COR-L47 (cell line): Measurements from ENCODE around the gene GPR17.

Experiments
- DNase-seq: peaks from one replicate; lab custom pipeline; 2025; lab: John Stamatoyannopoulos, UW

Gene GPR17

GRCh38 chr2:127654838-127655175 is 8.9 kb downstream of the GPR17 start:
- DNase-seq, result no peak

- no peak for DNase-seq
These were observed 9.5 kb downstream of the GPR17 start for GRCh38 chr2:127655209-127656073.

- no peak for DNase-seq
These were observed 10.7 kb downstream of the GPR17 start for GRCh38 chr2:127656569-127657231.

- DNase-seq, result no peak
These were observed 11.3 kb downstream of the GPR17 start for GRCh38 chr2:127657232-127657595.

DNA sequence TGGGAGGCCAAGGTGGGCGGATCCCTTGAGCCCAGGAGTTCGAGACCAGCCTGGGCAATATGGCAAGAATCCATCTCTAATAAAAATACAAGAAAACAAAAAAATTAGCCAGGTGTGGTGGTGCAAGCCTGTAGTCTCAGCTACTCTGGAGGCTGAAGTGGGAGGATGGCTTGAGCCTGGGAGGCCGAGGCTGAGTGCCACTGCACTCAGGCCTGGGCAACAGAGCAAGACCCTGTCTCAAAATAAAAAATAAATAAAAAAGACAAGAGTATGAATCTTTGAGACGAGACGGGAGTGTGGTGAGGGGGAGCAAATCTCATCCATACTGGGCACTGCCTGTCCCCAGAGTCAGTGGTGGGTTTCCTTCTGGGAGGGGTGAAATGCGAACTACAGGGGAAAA is 12.2 kb downstream of the GPR17 start:
- DNase-seq, result no peak

DNA sequence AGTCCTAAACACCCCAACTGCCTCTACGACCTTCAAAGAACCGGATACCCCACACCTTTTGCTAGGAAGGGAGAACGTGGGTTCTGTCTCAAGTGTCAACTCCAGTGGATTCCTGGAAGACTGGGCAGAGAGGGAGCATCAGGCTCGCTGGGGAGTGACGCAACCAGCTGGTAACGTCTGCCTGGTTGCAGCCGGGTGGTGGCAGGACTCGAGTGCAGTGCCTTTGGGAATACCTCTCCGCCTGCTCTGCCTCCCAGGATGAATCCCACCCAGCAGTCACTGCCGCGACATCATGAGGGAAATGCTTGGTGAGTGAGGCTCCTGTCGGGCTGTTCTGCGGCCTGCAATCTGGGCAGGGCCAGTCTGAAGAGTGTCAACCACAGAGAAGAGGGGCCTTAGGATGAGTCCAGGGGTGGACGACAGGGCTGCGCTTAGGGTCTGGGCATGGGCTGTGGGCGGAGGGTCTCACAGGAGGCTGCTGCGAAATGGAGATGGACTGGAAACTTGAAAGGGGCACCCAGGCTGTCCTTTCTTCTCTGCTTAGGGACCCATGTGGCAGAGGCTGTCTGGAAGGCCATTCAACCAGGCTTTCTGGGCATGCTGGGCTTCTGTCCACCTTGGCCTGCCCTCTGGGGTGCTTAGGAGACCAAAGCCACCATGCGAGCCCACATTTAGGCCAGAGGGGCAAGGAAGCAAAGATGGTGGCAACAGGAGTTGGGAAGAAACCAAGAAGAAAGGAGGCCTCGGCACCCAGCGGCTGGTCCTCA is 12.9 kb downstream of the GPR17 start:
- DNase-seq, result no peak

GRCh38 chr2:127659408-127660290 is 13.7 kb downstream of the GPR17 start:
- no peak for DNase-seq

- no peak for DNase-seq
These were observed 14.3 kb downstream of the GPR17 start for GRCh38 chr2:127660291-127660578.

GRCh38 chr2:127661072-127661649 is 15.2 kb downstream of the GPR17 start:
- no peak for DNase-seq

GRCh38 chr2:127661949-127662510 is 16.1 kb downstream of the GPR17 start:
- DNase-seq, result no peak

GRCh38 chr2:127662937-127663565 is 17.1 kb downstream of the GPR17 start:
- no peak for DNase-seq

DNA sequence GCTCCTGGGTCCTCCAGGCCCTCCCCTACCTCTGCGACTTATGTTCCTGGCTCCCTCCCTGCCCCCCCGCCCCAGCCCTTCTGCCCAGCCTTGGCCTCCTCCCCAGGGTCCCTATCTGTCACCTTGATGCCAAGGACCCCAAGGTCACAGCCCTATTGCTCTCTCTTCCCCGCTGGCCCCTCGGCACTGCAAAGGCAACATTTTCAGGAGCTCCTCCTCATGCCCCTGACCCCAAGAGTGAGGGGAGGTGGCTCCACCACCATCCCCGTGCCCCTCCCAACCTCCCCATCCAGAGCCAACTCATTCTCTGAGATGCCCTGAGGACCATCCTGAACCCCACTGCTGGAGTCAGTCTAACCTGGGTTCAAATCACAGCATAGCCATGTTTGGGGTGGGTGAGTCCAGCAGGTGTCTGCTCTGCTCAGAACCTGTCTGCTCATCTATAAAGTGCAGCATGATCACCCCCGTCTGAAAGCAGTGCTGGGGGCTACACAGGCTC is 17.7 kb downstream of the GPR17 start:
- DNase-seq, result no peak

DNA sequence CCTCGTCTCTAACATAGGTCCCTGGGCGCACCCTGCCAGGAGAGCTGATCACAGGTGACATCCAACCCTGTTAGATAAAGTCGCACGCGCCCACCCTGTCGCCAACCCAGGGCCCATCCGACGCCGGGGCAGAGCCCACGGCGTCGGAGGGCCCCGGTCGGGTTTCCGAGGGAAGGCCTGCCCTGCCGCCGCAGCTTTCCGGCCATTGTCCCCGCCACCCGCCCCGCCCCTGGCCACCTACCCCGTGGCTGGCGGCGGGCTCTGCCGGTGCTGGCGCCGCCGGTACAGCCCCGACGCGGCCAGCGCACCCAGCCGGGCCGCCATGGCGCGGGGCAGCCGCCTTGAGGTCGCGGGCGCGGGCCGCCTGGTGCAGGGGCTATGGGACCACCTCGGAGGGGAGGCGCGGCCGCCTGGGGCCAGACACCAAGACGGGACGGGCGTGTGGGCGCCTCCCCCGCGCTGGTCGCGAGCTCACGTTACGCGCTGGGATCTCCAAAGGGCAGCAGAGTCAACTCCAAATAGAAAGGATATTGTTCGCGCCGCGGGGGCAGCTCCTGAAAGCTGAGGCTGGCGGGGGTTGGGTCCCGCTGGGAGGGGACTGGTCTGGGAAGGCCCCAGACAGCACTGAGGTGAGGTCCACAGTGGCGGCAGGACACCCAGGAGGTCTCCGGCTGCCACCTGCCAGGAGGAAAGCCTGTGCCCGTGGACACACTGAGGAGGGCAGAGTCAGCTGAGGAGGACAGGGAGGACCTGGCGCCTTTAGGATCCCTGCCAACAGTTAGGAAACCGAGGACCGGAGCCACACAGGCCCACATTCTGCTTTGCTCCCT is 18.3 kb downstream of the GPR17 start:
- no peak for DNase-seq

- DNase-seq, result no peak
These were observed 18.9 kb downstream of the GPR17 start for GRCh38 chr2:127664895-127665225.

DNA sequence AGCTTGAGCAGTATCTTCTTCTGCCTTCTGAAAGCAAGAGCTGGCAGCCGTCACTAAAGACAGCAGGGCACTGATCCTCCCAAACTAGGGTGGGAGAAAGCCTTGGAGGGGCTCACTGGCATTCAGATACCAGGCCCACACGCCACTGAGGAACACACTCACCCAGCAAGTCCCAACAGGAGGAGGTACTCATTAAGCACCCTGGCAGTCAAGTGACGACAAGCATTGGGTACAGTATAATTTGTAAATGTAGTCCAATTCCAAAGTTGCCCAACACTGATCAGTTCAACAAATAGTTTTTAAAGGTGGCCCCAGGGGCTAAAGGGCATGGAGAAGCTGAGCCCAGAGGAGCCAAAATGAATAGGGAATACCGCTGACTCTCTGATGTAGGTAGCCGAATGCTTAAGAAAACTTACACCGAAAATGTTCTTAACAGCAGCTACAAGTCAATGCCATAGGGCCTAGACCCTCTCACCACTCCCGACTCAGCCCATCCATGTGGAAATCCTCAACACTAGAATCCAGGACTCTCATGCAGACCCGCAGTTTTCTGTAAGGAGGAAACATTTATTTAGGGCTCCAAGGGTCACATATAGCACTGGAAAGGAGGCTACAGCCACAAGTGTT is 19.4 kb downstream of the GPR17 start:
- DNase-seq, result no peak

- no peak for DNase-seq
These were observed 23.1 kb downstream of the GPR17 start for GRCh38 chr2:127669056-127669455.

- DNase-seq, result no peak
These were observed 24.4 kb downstream of the GPR17 start for GRCh38 chr2:127670055-127670956.

GRCh38 chr2:127670957-127671290 is 25.0 kb downstream of the GPR17 start:
- DNase-seq, result no peak
